Measurements from ENCODE around the gene NAALAD2.
"Not testable (repeated sequence)": the region's sequence is repeated elsewhere in the genome, so short reads cannot be mapped to it uniquely, and the experiment has no call there.

DNA sequence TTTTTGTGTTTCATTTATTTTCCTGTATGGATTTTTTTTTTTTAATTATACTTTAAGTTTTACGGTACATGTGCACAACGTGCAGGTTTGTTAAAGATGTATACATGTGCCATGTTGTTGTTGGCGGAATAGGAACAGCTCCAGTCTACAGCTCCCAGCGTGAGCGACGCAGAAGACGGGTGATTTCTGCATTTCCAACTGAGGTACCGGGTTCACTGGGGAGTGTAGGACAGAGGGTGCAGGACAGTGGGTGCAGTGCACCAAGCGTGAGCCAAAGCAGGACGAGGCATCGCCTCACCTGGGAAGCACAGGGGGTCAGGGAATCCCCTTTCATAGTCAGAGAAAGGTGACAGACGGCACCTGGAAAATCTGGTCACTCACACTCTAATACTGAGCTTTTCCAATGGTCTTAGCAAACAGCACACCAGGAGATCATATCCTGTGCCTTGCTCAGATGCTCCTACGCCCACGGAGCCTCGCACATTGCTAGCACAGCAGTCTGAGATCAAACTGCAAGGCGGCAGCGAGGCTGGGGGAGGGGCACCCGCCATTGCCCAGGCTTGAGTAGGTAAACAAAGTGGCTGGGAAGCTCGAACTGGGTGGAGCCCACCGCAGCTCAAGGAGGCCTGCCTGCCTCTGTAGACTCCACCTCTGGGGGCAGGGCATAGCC is 105.6 kb downstream of the NAALAD2 start:
- TF ChIP-seq, protein P1, sequence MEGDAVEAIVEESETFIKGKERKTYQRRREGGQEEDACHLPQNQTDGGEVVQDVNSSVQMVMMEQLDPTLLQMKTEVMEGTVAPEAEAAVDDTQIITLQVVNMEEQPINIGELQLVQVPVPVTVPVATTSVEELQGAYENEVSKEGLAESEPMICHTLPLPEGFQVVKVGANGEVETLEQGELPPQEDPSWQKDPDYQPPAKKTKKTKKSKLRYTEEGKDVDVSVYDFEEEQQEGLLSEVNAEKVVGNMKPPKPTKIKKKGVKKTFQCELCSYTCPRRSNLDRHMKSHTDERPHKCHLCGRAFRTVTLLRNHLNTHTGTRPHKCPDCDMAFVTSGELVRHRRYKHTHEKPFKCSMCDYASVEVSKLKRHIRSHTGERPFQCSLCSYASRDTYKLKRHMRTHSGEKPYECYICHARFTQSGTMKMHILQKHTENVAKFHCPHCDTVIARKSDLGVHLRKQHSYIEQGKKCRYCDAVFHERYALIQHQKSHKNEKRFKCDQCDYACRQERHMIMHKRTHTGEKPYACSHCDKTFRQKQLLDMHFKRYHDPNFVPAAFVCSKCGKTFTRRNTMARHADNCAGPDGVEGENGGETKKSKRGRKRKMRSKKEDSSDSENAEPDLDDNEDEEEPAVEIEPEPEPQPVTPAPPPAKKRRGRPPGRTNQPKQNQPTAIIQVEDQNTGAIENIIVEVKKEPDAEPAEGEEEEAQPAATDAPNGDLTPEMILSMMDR (conservative IDR thresholded peaks at IDR 0.05; ENCODE audit: low read depth in 2 of 2) = not testable (repeated sequence)
- not testable (repeated sequence) for TF ChIP-seq EZH2phosphoT487 (IDR thresholded peaks at IDR 0.05; ENCODE audit: unreplicated experiment); EZH2 (IDR thresholded peaks at IDR 0.05; ENCODE audit: low read depth, unreplicated experiment); POLR2AphosphoS5 (IDR thresholded peaks at IDR 0.05; ENCODE audit: low read depth); JUNB (IDR thresholded peaks at IDR 0.05; ENCODE audit: unreplicated experiment); ZNF114 (CRISPR knock-in tag; IDR thresholded peaks at IDR 0.05)
- TF ChIP-seq, protein P2, sequence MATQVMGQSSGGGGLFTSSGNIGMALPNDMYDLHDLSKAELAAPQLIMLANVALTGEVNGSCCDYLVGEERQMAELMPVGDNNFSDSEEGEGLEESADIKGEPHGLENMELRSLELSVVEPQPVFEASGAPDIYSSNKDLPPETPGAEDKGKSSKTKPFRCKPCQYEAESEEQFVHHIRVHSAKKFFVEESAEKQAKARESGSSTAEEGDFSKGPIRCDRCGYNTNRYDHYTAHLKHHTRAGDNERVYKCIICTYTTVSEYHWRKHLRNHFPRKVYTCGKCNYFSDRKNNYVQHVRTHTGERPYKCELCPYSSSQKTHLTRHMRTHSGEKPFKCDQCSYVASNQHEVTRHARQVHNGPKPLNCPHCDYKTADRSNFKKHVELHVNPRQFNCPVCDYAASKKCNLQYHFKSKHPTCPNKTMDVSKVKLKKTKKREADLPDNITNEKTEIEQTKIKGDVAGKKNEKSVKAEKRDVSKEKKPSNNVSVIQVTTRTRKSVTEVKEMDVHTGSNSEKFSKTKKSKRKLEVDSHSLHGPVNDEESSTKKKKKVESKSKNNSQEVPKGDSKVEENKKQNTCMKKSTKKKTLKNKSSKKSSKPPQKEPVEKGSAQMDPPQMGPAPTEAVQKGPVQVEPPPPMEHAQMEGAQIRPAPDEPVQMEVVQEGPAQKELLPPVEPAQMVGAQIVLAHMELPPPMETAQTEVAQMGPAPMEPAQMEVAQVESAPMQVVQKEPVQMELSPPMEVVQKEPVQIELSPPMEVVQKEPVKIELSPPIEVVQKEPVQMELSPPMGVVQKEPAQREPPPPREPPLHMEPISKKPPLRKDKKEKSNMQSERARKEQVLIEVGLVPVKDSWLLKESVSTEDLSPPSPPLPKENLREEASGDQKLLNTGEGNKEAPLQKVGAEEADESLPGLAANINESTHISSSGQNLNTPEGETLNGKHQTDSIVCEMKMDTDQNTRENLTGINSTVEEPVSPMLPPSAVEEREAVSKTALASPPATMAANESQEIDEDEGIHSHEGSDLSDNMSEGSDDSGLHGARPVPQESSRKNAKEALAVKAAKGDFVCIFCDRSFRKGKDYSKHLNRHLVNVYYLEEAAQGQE (IDR thresholded peaks at IDR 0.05; ENCODE audit: unreplicated experiment) = not testable (repeated sequence)
- TF ChIP-seq, protein P3, sequence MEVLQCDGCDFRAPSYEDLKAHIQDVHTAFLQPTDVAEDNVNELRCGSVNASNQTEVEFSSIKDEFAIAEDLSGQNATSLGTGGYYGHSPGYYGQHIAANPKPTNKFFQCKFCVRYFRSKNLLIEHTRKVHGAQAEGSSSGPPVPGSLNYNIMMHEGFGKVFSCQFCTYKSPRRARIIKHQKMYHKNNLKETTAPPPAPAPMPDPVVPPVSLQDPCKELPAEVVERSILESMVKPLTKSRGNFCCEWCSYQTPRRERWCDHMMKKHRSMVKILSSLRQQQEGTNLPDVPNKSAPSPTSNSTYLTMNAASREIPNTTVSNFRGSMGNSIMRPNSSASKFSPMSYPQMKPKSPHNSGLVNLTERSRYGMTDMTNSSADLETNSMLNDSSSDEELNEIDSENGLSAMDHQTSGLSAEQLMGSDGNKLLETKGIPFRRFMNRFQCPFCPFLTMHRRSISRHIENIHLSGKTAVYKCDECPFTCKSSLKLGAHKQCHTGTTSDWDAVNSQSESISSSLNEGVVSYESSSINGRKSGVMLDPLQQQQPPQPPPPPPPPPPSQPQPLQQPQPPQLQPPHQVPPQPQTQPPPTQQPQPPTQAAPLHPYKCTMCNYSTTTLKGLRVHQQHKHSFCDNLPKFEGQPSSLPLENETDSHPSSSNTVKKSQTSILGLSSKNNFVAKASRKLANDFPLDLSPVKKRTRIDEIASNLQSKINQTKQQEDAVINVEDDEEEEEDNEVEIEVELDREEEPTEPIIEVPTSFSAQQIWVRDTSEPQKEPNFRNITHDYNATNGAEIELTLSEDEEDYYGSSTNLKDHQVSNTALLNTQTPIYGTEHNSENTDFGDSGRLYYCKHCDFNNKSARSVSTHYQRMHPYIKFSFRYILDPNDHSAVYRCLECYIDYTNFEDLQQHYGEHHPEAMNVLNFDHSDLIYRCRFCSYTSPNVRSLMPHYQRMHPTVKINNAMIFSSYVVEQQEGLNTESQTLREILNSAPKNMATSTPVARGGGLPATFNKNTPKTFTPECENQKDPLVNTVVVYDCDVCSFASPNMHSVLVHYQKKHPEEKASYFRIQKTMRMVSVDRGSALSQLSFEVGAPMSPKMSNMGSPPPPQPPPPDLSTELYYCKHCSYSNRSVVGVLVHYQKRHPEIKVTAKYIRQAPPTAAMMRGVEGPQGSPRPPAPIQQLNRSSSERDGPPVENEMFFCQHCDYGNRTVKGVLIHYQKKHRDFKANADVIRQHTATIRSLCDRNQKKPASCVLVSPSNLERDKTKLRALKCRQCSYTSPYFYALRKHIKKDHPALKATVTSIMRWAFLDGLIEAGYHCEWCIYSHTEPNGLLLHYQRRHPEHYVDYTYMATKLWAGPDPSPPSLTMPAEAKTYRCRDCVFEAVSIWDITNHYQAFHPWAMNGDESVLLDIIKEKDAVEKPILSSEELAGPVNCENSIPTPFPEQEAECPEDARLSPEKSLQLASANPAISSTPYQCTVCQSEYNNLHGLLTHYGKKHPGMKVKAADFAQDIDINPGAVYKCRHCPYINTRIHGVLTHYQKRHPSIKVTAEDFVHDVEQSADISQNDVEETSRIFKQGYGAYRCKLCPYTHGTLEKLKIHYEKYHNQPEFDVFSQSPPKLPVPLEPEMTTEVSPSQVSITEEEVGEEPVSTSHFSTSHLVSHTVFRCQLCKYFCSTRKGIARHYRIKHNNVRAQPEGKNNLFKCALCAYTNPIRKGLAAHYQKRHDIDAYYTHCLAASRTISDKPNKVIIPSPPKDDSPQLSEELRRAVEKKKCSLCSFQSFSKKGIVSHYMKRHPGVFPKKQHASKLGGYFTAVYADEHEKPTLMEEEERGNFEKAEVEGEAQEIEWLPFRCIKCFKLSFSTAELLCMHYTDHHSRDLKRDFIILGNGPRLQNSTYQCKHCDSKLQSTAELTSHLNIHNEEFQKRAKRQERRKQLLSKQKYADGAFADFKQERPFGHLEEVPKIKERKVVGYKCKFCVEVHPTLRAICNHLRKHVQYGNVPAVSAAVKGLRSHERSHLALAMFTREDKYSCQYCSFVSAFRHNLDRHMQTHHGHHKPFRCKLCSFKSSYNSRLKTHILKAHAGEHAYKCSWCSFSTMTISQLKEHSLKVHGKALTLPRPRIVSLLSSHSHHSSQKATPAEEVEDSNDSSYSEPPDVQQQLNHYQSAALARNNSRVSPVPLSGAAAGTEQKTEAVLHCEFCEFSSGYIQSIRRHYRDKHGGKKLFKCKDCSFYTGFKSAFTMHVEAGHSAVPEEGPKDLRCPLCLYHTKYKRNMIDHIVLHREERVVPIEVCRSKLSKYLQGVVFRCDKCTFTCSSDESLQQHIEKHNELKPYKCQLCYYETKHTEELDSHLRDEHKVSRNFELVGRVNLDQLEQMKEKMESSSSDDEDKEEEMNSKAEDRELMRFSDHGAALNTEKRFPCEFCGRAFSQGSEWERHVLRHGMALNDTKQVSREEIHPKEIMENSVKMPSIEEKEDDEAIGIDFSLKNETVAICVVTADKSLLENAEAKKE (CRISPR knock-in tag; IDR thresholded peaks at IDR 0.05) = not testable (repeated sequence)
- TF ChIP-seq, protein P4, sequence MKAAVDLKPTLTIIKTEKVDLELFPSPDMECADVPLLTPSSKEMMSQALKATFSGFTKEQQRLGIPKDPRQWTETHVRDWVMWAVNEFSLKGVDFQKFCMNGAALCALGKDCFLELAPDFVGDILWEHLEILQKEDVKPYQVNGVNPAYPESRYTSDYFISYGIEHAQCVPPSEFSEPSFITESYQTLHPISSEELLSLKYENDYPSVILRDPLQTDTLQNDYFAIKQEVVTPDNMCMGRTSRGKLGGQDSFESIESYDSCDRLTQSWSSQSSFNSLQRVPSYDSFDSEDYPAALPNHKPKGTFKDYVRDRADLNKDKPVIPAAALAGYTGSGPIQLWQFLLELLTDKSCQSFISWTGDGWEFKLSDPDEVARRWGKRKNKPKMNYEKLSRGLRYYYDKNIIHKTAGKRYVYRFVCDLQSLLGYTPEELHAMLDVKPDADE (IDR thresholded peaks at IDR 0.05) = not testable (repeated sequence)
